Activated T-cell treated with anti-CD3 and anti-CD28 coated beads, Interleukin-2, amount 50 U/mL, for 24 hours (primary cell): ENCODE data around the gene HIP1R.

Experiments
- DNase-seq: peaks from one replicate; pipeline ENCODE4 v3.0.0-alpha.2; 2020
- H3K27ac Mint-ChIP-seq: 2 replicates; pipeline ENCODE4 v1.8.0; 2020; ENCODE audit warnings: mild to moderate bottlenecking, mixed read lengths
- H3K27me3 Mint-ChIP-seq: 2 replicates; pipeline ENCODE4 v1.8.0; 2020; ENCODE audit warnings: mixed read lengths
- H3K36me3 Mint-ChIP-seq: 2 replicates; pipeline ENCODE4 v1.8.0; 2020; ENCODE audit warnings: low read depth, mixed read lengths
- H3K4me1 Mint-ChIP-seq: 2 replicates; pipeline ENCODE4 v1.8.0; 2020; ENCODE audit warnings: low read depth, mixed read lengths
- H3K4me3 Mint-ChIP-seq: 2 replicates; pipeline ENCODE4 v1.8.0; 2020; ENCODE audit warnings: mild to moderate bottlenecking, moderate library complexity, mixed read lengths
- H3K9me3 Mint-ChIP-seq: 2 replicates; pipeline ENCODE4 v1.8.0; 2020; ENCODE audit warnings: mixed read lengths

Gene HIP1R

GRCh38 chr12:122839907-122840554, 4.8 kb downstream of the HIP1R start:
- no peaks in the 10 kb centered on the region for H3K9me3 Mint-ChIP-seq
- H3K4me3 Mint-ChIP-seq, result no peak overlapping the region
- H3K27ac Mint-ChIP-seq, result no peak overlapping the region
- peak; percentile 26 for DNase-seq
- peaks cover 15% of the 10 kb centered on the region for H3K36me3 Mint-ChIP-seq
- H3K27me3 Mint-ChIP-seq, result no peaks in the 10 kb centered on the region
- peaks cover 45% of the 10 kb centered on the region for H3K4me1 Mint-ChIP-seq

- Mint-ChIP-seq H3K36me3 (peaks cover 15% of the 10 kb centered on the region), H3K4me3 (no peak overlapping the region)
- no peak for DNase-seq
These were observed 5.6 kb downstream of the HIP1R start for GRCh38 chr12:122840580-122841513.

GRCh38 chr12:122841544-122842321, 6.5 kb downstream of the HIP1R start:
- peak; percentile 24 for DNase-seq
- H3K27ac Mint-ChIP-seq, result no peak overlapping the region
- peaks cover 12% of the 10 kb centered on the region for H3K36me3 Mint-ChIP-seq
- H3K9me3 Mint-ChIP-seq, result no peaks in the 10 kb centered on the region
- peaks cover 39% of the 10 kb centered on the region for H3K4me1 Mint-ChIP-seq
- H3K4me3 Mint-ChIP-seq, result no peak overlapping the region
- no peaks in the 10 kb centered on the region for H3K27me3 Mint-ChIP-seq

More at GRCh38 chr12:122840580-122841513, 5.6 kb downstream of the HIP1R start:
- H3K9me3 Mint-ChIP-seq, result no peaks in the 10 kb centered on the region
- no peaks in the 10 kb centered on the region for H3K27me3 Mint-ChIP-seq
- H3K27ac Mint-ChIP-seq, result peak overlapping the region; percentile 66
- H3K4me1 Mint-ChIP-seq, result peaks cover 45% of the 10 kb centered on the region

GRCh38 chr12:122842505-122843405, 7.5 kb downstream of the HIP1R start:
- no peaks in the 10 kb centered on the region for H3K27me3 Mint-ChIP-seq
- H3K27ac Mint-ChIP-seq, result no peak overlapping the region
- peaks cover 30% of the 10 kb centered on the region for H3K4me1 Mint-ChIP-seq
- no peak for DNase-seq
- no peak overlapping the region for H3K4me3 Mint-ChIP-seq
- H3K36me3 Mint-ChIP-seq, result peaks cover 9% of the 10 kb centered on the region
- H3K9me3 Mint-ChIP-seq, result no peaks in the 10 kb centered on the region

GRCh38 chr12:122843455-122843854, 8.2 kb downstream of the HIP1R start:
- DNase-seq, result no peak
- Mint-ChIP-seq H3K9me3 (no peaks in the 10 kb centered on the region), H3K27me3 (no peaks in the 10 kb centered on the region), H3K27ac (no peak overlapping the region), H3K36me3 (peaks cover 9% of the 10 kb centered on the region), H3K4me1 (peaks cover 23% of the 10 kb centered on the region), H3K4me3 (no peak overlapping the region)

GRCh38 chr12:122844366-122844971, 9.2 kb downstream of the HIP1R start:
- peak overlapping the region; percentile 44 for H3K27ac Mint-ChIP-seq

GRCh38 chr12:122845041-122845864, 10.0 kb downstream of the HIP1R start:
- peaks cover 10% of the 10 kb centered on the region for H3K4me1 Mint-ChIP-seq
- no peak overlapping the region for H3K27ac Mint-ChIP-seq
- no peaks in the 10 kb centered on the region for H3K9me3 Mint-ChIP-seq
- DNase-seq, result no peak
- H3K36me3 Mint-ChIP-seq, result peaks cover 13% of the 10 kb centered on the region
- H3K27me3 Mint-ChIP-seq, result no peaks in the 10 kb centered on the region
- no peak overlapping the region for H3K4me3 Mint-ChIP-seq

More at GRCh38 chr12:122844366-122844971, 9.2 kb downstream of the HIP1R start:
- no peak overlapping the region for H3K4me3 Mint-ChIP-seq
- H3K4me1 Mint-ChIP-seq, result peaks cover 16% of the 10 kb centered on the region
- H3K9me3 Mint-ChIP-seq, result no peaks in the 10 kb centered on the region
- no peaks in the 10 kb centered on the region for H3K27me3 Mint-ChIP-seq
- H3K36me3 Mint-ChIP-seq, result peaks cover 11% of the 10 kb centered on the region
- no peak for DNase-seq

- H3K27ac Mint-ChIP-seq, result no peak overlapping the region
- DNase-seq, result no peak
- H3K4me3 Mint-ChIP-seq, result no peak overlapping the region
- peaks cover 16% of the 10 kb centered on the region for H3K36me3 Mint-ChIP-seq
- H3K4me1 Mint-ChIP-seq, result peaks cover 6% of the 10 kb centered on the region
- no peaks in the 10 kb centered on the region for H3K27me3 Mint-ChIP-seq
- no peaks in the 10 kb centered on the region for H3K9me3 Mint-ChIP-seq
These were observed 10.8 kb downstream of the HIP1R start for GRCh38 chr12:122845865-122846621.

GRCh38 chr12:122846622-122847515, 11.6 kb downstream of the HIP1R start:
- DNase-seq, result no peak
- no peak overlapping the region for H3K27ac Mint-ChIP-seq
- H3K4me1 Mint-ChIP-seq, result peaks cover 1% of the 10 kb centered on the region
- no peaks in the 10 kb centered on the region for H3K27me3 Mint-ChIP-seq
- H3K36me3 Mint-ChIP-seq, result peaks cover 21% of the 10 kb centered on the region
- H3K4me3 Mint-ChIP-seq, result no peak overlapping the region
- no peaks in the 10 kb centered on the region for H3K9me3 Mint-ChIP-seq

- Mint-ChIP-seq H3K27me3 (no peaks in the 10 kb centered on the region), H3K4me1 (peaks cover 1% of the 10 kb centered on the region), H3K27ac (peak overlapping the region; percentile 18), H3K36me3 (peaks cover 27% of the 10 kb centered on the region), H3K4me3 (no peak overlapping the region), H3K9me3 (no peaks in the 10 kb centered on the region)
- DNase-seq, result no peak
These were observed 12.2 kb downstream of the HIP1R start for GRCh38 chr12:122847516-122847836.

- Mint-ChIP-seq H3K4me1 (peaks cover 1% of the 10 kb centered on the region), H3K27ac (peak overlapping the region; percentile 18), H3K36me3 (peaks cover 30% of the 10 kb centered on the region), H3K4me3 (no peak overlapping the region), H3K9me3 (no peaks in the 10 kb centered on the region), H3K27me3 (no peaks in the 10 kb centered on the region)
- DNase-seq, result no peak
These were observed 12.7 kb downstream of the HIP1R start for GRCh38 chr12:122847921-122848421.
